ENCODE measurements around the gene DNTT. TPM values are rescaled to one million over a fixed set of nuclear protein-coding genes. Genes with fewer than 3 reads are reported as not detected.
A peak's percentile ranks its signal among the peaks of the same experiment; 100 is the strongest.

DNTT gene
- total and polyA plus RNA-seq, 7 donors = not detected

- WGBS, 2 donors = 15 to 50% methylated on average over 6 of the region's 6 CpGs
- Histone ChIP-seq H3K27ac (no peak overlapping the region), H3K4me3 (no peak overlapping the region), H3K4me1 (peaks cover 0 to 13% (median 10%) of the 10 kb centered on the region in 4 donors), H3K36me3 (no peaks in the 10 kb centered on the region), H3K27me3 (no peaks in the 10 kb centered on the region), H3K9me3 (no peaks in the 10 kb centered on the region)
- DNase-seq = no peak
- intact Hi-C loops (cut with DNase I) = no loop called here
- no peak for TF ChIP-seq POLR2A (IDR thresholded peaks at IDR 0.05)
- TF ChIP-seq EP300 (IDR thresholded peaks at IDR 0.05) = no peak
- TF ChIP-seq CTCF (IDR thresholded peaks at IDR 0.05) = no peak
- no peak for TF ChIP-seq POLR2AphosphoS5 (IDR thresholded peaks at IDR 0.05)
Measured at GRCh38 chr10:96269438-96270300, 34.6 kb upstream of the DNTT start.

- Histone ChIP-seq H3K4me3 (no peak overlapping the region), H3K9me3 (no peaks in the 10 kb centered on the region), H3K4me1 (peaks cover 0 to 13% (median 10%) of the 10 kb centered on the region in 4 donors), H3K36me3 (no peaks in the 10 kb centered on the region), H3K27ac (peak overlapping the region in 2 of 4 donors; percentile 45 to 61), H3K27me3 (no peaks in the 10 kb centered on the region)
- no peak for DNase-seq
- 16 to 45% methylated on average over 2 of the region's 2 CpGs for WGBS, 2 donors
- TF ChIP-seq POLR2A (IDR thresholded peaks at IDR 0.05) = no peak
- TF ChIP-seq EP300 (IDR thresholded peaks at IDR 0.05) = no peak
- no peak for TF ChIP-seq POLR2AphosphoS5 (IDR thresholded peaks at IDR 0.05)
- TF ChIP-seq CTCF (IDR thresholded peaks at IDR 0.05) = no peak
- intact Hi-C loops (cut with DNase I) = no loop called here
Measured at GRCh38 chr10:96270571-96270970, 33.7 kb upstream of the DNTT start.

- Histone ChIP-seq H3K27ac (peak within 1 kb of the TSS; percentile 39 to 61 (median 46)), H3K4me3 (no peak within 1 kb of the TSS), H3K27me3 (no peaks in the 10 kb centered on the region), H3K4me1 (peaks cover 0 to 19% (median 10%) of the 10 kb centered on the region in 4 donors), H3K9me3 (no peaks in the 10 kb centered on the region), H3K36me3 (no peaks in the 10 kb centered on the region)
- intact Hi-C loops (cut with DNase I) = no loop called here
- TF ChIP-seq POLR2A (IDR thresholded peaks at IDR 0.05) (peak in 1 of 2 donors; percentile 34), CTCF (IDR thresholded peaks at IDR 0.05) (no peak), POLR2AphosphoS5 (IDR thresholded peaks at IDR 0.05) (peak in 3 of 4 donors; percentile 23 to 36 (median 33))
- peak; percentile 91 for DNase-seq
- 6 to 30% methylated on average over 6 of the region's 6 CpGs for WGBS, 2 donors
Measured at GRCh38 chr10:96271016-96271815, 33.0 kb upstream of the DNTT start, which contains the start of gene BLNK. Gene BLNK (minus strand): TSS chr10:96271569. CDS start chr10:96271398, 171 bp downstream.

- intact Hi-C loops (cut with DNase I) = no loop called here
- Histone ChIP-seq H3K27me3 (no peaks in the 10 kb centered on the region), H3K36me3 (no peaks in the 10 kb centered on the region), H3K27ac (peak overlapping the region in 3 of 4 donors; percentile 5 to 42 (median 39)), H3K4me3 (no peak overlapping the region), H3K9me3 (no peaks in the 10 kb centered on the region), H3K4me1 (peaks cover 0 to 23% (median 10%) of the 10 kb centered on the region in 4 donors)
- DNase-seq = no peak
- whole genome bisulfite sequencing, 2 donors = 53 to 57% methylated on average over 8 of the region's 8 CpGs
- TF ChIP-seq CTCF (IDR thresholded peaks at IDR 0.05) (no peak), POLR2A (IDR thresholded peaks at IDR 0.05) (no peak), POLR2AphosphoS5 (IDR thresholded peaks at IDR 0.05) (no peak), EP300 (IDR thresholded peaks at IDR 0.05) (no peak)
Measured at GRCh38 chr10:96272316-96273280, 31.6 kb upstream of the DNTT start.

Measured in sigmoid colon (tissue), 7 donors.